Naive thymus-derived CD4-positive, alpha-beta T cell (primary cell): ENCODE measurements around the gene TUBG2. TPM values are rescaled to one million over a fixed set of nuclear protein-coding genes. Genes with fewer than 3 reads are reported as not detected.
"Not testable (repeated sequence)": the region's sequence is repeated elsewhere in the genome, so short reads cannot be mapped to it uniquely, and the experiment has no call there.

ENCODE experiments used
- ATAC-seq: fragments of 150-1000 bp; cut with Tn5 transposase; 2 replicates; pipeline ENCODE4 v1.10.0; 2021; ENCODE audit warnings: mild to moderate bottlenecking, moderate library complexity
- CTCF ChIA-PET: fragments of 350-600 bp; sonication (Branson Sonifier 250); formaldehyde crosslinking; loops from one replicate; lab custom pipeline; 2021; ENCODE audit warnings: antibody characterized with exemption; lab: Charles Lee
- POLR2A ChIA-PET: fragments of 350-600 bp; sonication (Branson Sonifier 250); formaldehyde crosslinking; loops from one replicate; lab custom pipeline; 2021; ENCODE audit warnings: antibody characterized with exemption, inconsistent platforms; lab: Charles Lee
- DNase-seq, 9 donors: peaks; one replicate each; pipeline versions ENCODE4 v3.0.0 to v3.0.0-alpha.2; 2020 to 2022; ENCODE audit warnings: mixed read lengths in 1 of 9
- H3K27ac ChIP-seq: one replicate; pipeline ENCODE4 v1.7.0; 2013; ENCODE audit warnings: mild to moderate bottlenecking, low read depth, low read length, moderate library complexity
- H3K27me3 ChIP-seq, 2 donors: one replicate each; pipeline ENCODE4 v1.7.0; 2013; ENCODE audit warnings: low read length in 2 of 2, mild to moderate bottlenecking in 2 of 2, moderate library complexity in 2 of 2; ENCODE audit not compliant: control insufficient read depth in 2 of 2, insufficient read depth in 2 of 2
- H3K36me3 ChIP-seq, 3 experiments: 1 replicate in 2 of 3; 2 replicates in 1 of 3; pipeline ENCODE4 v1.7.0; 2013; ENCODE audit warnings: low read length in 3 of 3, mild to moderate bottlenecking in 3 of 3, moderate library complexity in 1 of 3; ENCODE audit not compliant: insufficient read depth in 3 of 3, control insufficient read depth in 2 of 3
- H3K4me1 ChIP-seq, 2 donors: one replicate each; pipeline ENCODE4 v1.7.0; 2013; ENCODE audit warnings: low read length in 2 of 2, mild to moderate bottlenecking in 2 of 2, moderate library complexity in 1 of 2; ENCODE audit not compliant: control insufficient read depth in 2 of 2, insufficient read depth in 2 of 2
- H3K4me3 ChIP-seq: 2 replicates; pipeline ENCODE4 v1.7.0; 2013; ENCODE audit warnings: mild to moderate bottlenecking, low read length
- H3K9me3 ChIP-seq, 3 experiments: 1 replicate in 2 of 3; 2 replicates in 1 of 3; pipeline ENCODE4 v1.7.0; 2013; ENCODE audit warnings: low read length in 3 of 3; ENCODE audit not compliant: control insufficient read depth in 2 of 3
- H3K27ac Mint-ChIP-seq, 9 donors: one replicate each; pipeline ENCODE4 v1.8.0; 2020 to 2022; ENCODE audit warnings: mixed read lengths in 9 of 9, mild to moderate bottlenecking in 8 of 9, moderate library complexity in 5 of 9, inconsistent platforms in 2 of 9
- H3K27me3 Mint-ChIP-seq, 5 donors: one replicate each; pipeline ENCODE4 v1.8.0; 2021 to 2022; ENCODE audit warnings: mixed read lengths in 5 of 5, mild to moderate bottlenecking in 1 of 5
- H3K36me3 Mint-ChIP-seq, 5 donors: one replicate each; pipeline ENCODE4 v1.8.0; 2020 to 2022; ENCODE audit warnings: mixed read lengths in 5 of 5, mild to moderate bottlenecking in 3 of 5, inconsistent platforms in 1 of 5
- H3K4me1 Mint-ChIP-seq, 7 donors: one replicate each; pipeline ENCODE4 v1.8.0; 2020 to 2022; ENCODE audit warnings: mixed read lengths in 7 of 7, mild to moderate bottlenecking in 3 of 7, inconsistent platforms in 1 of 7
- H3K4me3 Mint-ChIP-seq, 10 donors: one replicate each; pipeline ENCODE4 v1.8.0; 2020 to 2022; ENCODE audit warnings: mild to moderate bottlenecking in 10 of 10, mixed read lengths in 10 of 10, moderate library complexity in 6 of 10, inconsistent platforms in 2 of 10
- H3K9me3 Mint-ChIP-seq, 11 donors: one replicate each; pipeline ENCODE4 v1.8.0; 2020 to 2022; ENCODE audit warnings: mixed read lengths in 11 of 11, mild to moderate bottlenecking in 4 of 11, inconsistent platforms in 1 of 11, moderate library complexity in 1 of 11
- intact Hi-C, 2 donors: fragments of 100-400 bp; cut with micrococcal nuclease; formaldehyde crosslinking; loops; one replicate each; pipeline ENCODE4 v1.15.1; 2023
- polyA plus RNA-seq, 2 donors: library from polyadenylated mRNA; unstranded; fragments of 300-500 nt; fragmentation: Illumina TruSeq; gene quantifications; one replicate each; pipeline ENCODE4 v1.2.3, GENCODE V29; 2021
- total RNA-seq, 6 experiments: library from RNA in 5 of 6; stranded (reverse) in 5 of 6; gene quantifications; 1 replicate in 5 of 6; 2 replicates in 1 of 6; pipeline ENCODE4 v1.2.3 and lab custom pipeline; 2021 to 2026

Gene TUBG2
- total and polyA plus RNA-seq, 7 experiments from 2014 or later, result 4.9 to 20.3 (median 10.4) TPM

DNA sequence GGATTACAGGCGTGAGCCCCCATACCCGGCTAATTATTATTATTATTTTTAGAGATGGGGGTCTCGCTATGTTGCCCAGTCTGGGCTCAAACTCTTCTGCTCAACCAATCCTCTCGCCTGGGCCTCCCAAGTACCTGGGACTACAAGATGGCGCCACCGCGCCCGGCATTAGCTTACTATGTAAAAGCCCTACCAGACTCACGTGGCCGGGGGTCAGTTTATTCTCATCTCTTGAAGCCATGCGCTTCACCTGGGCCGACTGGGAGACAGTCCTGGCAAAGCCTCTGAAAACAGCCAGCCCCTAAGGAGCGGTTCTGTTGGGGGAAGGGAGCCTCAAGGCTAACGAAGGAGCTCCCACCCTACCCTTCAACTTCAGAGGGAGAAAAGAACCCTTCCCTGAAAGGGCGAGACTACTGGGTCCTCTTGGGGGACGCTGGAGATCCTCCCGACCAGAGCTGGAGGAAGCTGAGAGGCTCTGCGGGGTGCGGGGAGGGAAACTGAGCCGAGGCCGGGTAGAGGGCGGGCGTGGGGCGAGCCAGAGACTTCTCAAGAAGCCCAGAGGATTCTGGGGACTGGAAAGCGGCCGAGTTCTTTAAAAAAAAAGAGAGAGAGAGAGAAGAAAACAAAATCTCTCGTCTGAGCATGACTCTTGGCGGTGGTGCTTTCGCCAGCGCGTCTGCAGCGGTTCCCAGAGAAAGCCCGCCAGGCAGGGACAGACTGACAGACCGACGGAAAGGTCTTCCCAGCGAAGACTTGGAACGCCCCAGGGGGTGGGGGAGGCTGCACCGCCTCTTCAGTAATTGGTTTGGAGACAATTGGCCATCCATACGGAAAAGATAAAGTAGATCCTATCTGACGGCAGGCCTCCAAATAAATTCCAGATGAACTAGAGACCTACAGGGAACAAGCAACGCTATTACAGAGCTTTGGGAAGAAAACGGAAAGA lies 5.6 kb upstream of the TUBG2 start:
- no peaks in the 10 kb centered on the region for H3K36me3 ChIP-seq
- CTCF ChIA-PET, result interaction anchor here (0.7 kb wide), 1 partner anchor 75 kb away, joined by 3 read pairs; no protein-coding TSS in a partner anchor
- POLR2A ChIA-PET, result interaction anchor here (0.5 kb wide), 1 partner anchor 76 kb away, joined by 3 read pairs; no protein-coding TSS in a partner anchor

DNA sequence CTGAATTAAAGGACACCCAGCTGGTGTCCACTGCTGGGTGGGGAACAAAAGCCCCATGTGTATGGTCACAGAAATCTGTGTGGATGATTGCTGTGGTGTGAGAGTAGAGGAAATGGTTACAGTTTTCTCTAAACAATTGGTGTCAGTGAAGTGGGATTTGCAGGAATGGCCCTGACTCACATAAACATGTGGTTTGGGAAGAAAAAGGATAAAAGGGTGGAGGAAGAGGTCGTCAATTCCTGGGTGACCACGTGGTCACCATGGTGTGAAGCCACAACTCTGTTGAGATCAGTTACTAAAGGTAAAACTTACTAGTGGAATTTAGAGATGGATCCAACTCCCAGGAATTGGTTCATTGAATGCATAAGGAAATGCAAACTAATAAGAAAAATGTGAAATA lies 3.6 kb upstream of the TUBG2 start:
- Mint-ChIP-seq H3K36me3 (peaks cover 0 to 4% (median 0%) of the 10 kb centered on the region in 5 donors), H3K27ac (no peak overlapping the region), H3K4me3 (no peak overlapping the region), H3K4me1 (peaks cover 13 to 26% (median 24%) of the 10 kb centered on the region in 7 donors), H3K27me3 (peaks cover 11 to 22% (median 16%) of the 10 kb centered on the region in 5 donors), H3K9me3 (no peaks in the 10 kb centered on the region)
- Histone ChIP-seq H3K4me1 (peaks cover 0 to 3% of the 10 kb centered on the region in 2 donors), H3K36me3 (no peaks in the 10 kb centered on the region), H3K27ac (no peak overlapping the region), H3K4me3 (no peak overlapping the region), H3K27me3 (no peaks in the 10 kb centered on the region), H3K9me3 (no peaks in the 10 kb centered on the region)
- DNase-seq, result no peak
- CTCF ChIA-PET, result no interaction called here
- POLR2A ChIA-PET, result interaction anchor here (0.8 kb wide), 1 partner anchor 16 kb away, joined by 3 read pairs; no protein-coding TSS in a partner anchor
- intact Hi-C loops, result no loop called here
- ATAC-seq, result no peak

More for the DNA sequence above, 5.6 kb upstream of the TUBG2 start:
- intact Hi-C loops, result no loop called here
- DNase-seq (no peak), ATAC-seq (no peak)
- Histone ChIP-seq H3K9me3 (no peaks in the 10 kb centered on the region), H3K4me1 (no peaks in the 10 kb centered on the region), H3K27ac (no peak overlapping the region), H3K4me3 (no peak overlapping the region), H3K27me3 (no peaks in the 10 kb centered on the region)
- peaks cover 11 to 23% (median 18%) of the 10 kb centered on the region in 5 donors for H3K27me3 Mint-ChIP-seq
- H3K4me1 Mint-ChIP-seq, result peaks cover 5 to 15% (median 10%) of the 10 kb centered on the region in 7 donors
- no peak overlapping the region for H3K27ac Mint-ChIP-seq
- H3K36me3 Mint-ChIP-seq, result peaks cover 0 to 4% (median 0%) of the 10 kb centered on the region in 5 donors
- peak overlapping the region in 1 of 10 donors; percentile 59 for H3K4me3 Mint-ChIP-seq
- no peaks in the 10 kb centered on the region for H3K9me3 Mint-ChIP-seq

DNA sequence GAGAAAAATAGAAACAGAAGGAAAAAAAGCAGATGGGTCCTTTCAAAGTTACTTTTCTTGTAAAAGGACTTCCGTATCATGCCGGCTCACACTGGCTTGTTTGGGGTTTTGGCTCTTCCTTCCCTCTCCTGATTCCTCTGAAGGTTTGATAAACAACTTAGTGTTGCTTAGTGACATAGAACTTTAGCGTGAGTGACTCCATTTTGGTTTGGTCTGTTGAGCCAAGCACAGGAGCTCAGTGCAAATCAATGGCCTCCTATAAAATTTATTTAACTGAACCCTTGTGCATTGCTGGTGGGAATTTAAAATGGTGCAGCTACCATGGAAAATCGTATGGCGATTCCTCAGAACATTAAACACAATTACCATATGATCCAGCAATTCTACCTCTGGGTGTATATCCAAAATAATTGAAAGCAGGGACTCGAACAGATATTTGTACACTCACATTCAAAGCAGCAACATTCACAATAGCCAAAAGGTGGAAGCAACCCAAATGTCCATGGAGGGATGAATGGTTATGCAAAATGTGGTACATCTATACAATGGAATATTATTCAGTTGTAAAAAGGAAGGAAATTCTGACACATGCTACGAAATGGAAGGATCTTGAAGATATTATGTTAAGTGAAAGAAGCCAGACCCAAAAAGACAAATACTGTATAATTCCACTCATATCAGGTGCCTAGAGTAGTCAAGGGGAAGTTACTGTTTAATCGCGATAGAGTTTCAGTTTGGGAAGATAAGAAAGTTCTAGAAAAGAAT lies 1.1 kb upstream of the TUBG2 start:
- peaks cover 11 to 17% (median 16%) of the 10 kb centered on the region in 5 donors for H3K27me3 Mint-ChIP-seq
- no peak for ATAC-seq
- peak overlapping the region in 5 of 9 donors; percentile 38 to 80 (median 58) for H3K27ac Mint-ChIP-seq
- H3K9me3 Mint-ChIP-seq, result no peaks in the 10 kb centered on the region
- Histone ChIP-seq H3K4me1 (peaks cover 0 to 3% of the 10 kb centered on the region in 2 donors), H3K9me3 (no peaks in the 10 kb centered on the region), H3K36me3 (no peaks in the 10 kb centered on the region), H3K27ac (no peak overlapping the region), H3K27me3 (no peaks in the 10 kb centered on the region), H3K4me3 (no peak overlapping the region)
- peak overlapping the region; percentile 79 to 95 (median 90) for H3K4me3 Mint-ChIP-seq
- intact Hi-C loops, result no loop called here
- peaks cover 0 to 4% (median 0%) of the 10 kb centered on the region in 5 donors for H3K36me3 Mint-ChIP-seq
- DNase-seq, result no peak
- H3K4me1 Mint-ChIP-seq, result peaks cover 13 to 27% (median 23%) of the 10 kb centered on the region in 7 donors
- ChIA-PET POLR2A (interaction anchor here (1.5 kb wide), 1 partner anchor 49 kb away, joined by 7 read pairs; the partner anchor contains the start of genes RETREG3 and TUBG1), CTCF (interaction anchor here (0.6 kb wide), 1 partner anchor 700 kb away, joined by 5 read pairs; no protein-coding TSS in a partner anchor)

DNA sequence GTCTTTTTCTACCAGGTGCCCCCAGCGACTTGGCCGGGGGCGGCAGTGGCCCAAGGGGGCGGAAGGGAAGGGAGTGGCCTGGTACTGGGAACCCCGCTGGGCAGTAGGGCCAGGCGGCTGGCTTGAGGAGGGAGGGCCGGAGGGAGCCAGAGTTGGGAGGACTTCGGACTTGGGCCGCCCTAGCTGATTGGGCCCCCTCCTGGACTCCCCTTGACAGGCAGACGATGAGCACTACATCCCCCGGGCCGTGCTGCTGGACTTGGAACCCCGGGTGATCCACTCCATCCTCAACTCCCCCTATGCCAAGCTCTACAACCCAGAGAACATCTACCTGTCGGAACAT lies 819 bp downstream of the TUBG2 start:
- not testable (repeated sequence) for DNase-seq, H3K27me3 Mint-ChIP-seq, ATAC-seq, H3K27ac ChIP-seq, H3K4me1 ChIP-seq, H3K4me3 ChIP-seq, H3K27me3 ChIP-seq, H3K9me3 Mint-ChIP-seq, H3K36me3 Mint-ChIP-seq, H3K36me3 ChIP-seq, H3K9me3 ChIP-seq
- ChIA-PET CTCF (interaction anchor here (0.5 kb wide), 1 partner anchor 209 kb away, joined by 3 read pairs; no protein-coding TSS in a partner anchor), POLR2A (interaction anchor here (1.4 to 1.5 kb wide), 2 partner anchors 10 to 50 kb away, joined by 7 read pairs; partner anchors contain the start of genes RETREG3 and TUBG1)
- Mint-ChIP-seq H3K27ac (peak overlapping the region in 2 of 9 donors; percentile 28 to 75), H3K4me1 (peaks cover 13 to 23% (median 19%) of the 10 kb centered on the region in 7 donors), H3K4me3 (peak overlapping the region; percentile 50 to 95 (median 90))
- intact Hi-C loops, result loop anchor here in 1 of 2 donors (1.0 kb wide), 2 partner anchors 19 to 51 kb away; partner anchors contain the start of genes RETREG3 and TUBG1

DNA sequence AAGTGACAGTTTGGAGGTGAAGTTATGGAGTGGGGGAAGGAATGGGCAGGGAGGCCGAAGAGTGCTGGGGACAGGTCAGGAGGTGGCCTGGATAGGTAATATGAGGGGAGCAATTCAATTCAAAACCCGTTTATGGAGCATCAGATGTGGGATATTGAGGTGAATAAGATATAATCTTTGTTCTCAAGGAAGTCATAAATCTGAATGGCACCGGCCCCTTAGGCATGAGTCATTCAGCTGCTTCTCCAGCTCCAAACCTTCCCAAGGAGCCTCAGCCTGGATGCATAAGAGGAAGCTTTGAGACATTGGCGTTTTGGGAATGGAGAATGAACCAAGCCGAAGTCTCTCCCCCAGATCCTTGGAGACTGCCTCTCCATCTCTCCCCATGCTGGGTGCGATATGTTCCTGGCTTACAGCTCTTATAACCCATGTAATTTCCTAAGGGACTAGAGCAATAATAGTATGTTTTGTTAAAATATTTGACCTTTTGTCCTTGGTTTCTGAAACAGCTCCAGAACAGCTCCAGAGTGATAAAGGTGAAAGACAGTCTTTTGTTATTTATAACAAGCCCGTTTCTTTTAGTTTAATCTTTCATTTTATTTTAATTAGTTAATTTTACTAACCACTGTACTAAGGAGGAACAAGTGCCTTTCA lies 1.7 kb downstream of the TUBG2 start:
- Mint-ChIP-seq H3K36me3 (peaks cover 1 to 10% (median 6%) of the 10 kb centered on the region in 5 donors), H3K27ac (peak overlapping the region in 2 of 9 donors; percentile 2 to 6), H3K4me3 (peak overlapping the region in 5 of 10 donors; percentile 6 to 90 (median 26)), H3K27me3 (peaks cover 0 to under 1% (median 0%) of the 10 kb centered on the region in 5 donors), H3K9me3 (no peaks in the 10 kb centered on the region), H3K4me1 (peaks cover 13 to 23% (median 17%) of the 10 kb centered on the region in 7 donors)
- Histone ChIP-seq H3K36me3 (peaks cover 0 to 7% (median 0%) of the 10 kb centered on the region in 3 experiments), H3K9me3 (no peaks in the 10 kb centered on the region), H3K27ac (no peak overlapping the region), H3K27me3 (no peaks in the 10 kb centered on the region), H3K4me1 (peaks cover 0 to 3% of the 10 kb centered on the region in 2 donors), H3K4me3 (no peak overlapping the region)
- ChIA-PET POLR2A (interaction anchor here (0.9 to 1.0 kb wide), 2 partner anchors 17 to 39 kb away, joined by 4 to 5 read pairs; no protein-coding TSS in a partner anchor), CTCF (no interaction called here)
- intact Hi-C loops, result no loop called here
- ATAC-seq, result no peak
- no peak for DNase-seq
